Osteoblast (primary cell): ENCODE measurements around the gene CFAP99. TPM values are rescaled to one million over a fixed set of nuclear protein-coding genes. Genes with fewer than 3 reads are reported as not detected.

Experiments
- DNase-seq: peaks from one replicate; pipeline ENCODE4 v3.0.0; 2011; ENCODE audit warnings: low spot score, mixed read lengths; ENCODE audit not compliant: insufficient read length; ENCODE audit errors: missing footprints
- H2AFZ ChIP-seq: 2 replicates; pipeline ENCODE4 v1.6.0; 2011; ENCODE audit warnings: mild to moderate bottlenecking, low read length
- H3K27ac ChIP-seq: 2 replicates; pipeline ENCODE4 v1.5.1; 2011; ENCODE audit warnings: mild to moderate bottlenecking, low read depth, low read length, moderate library complexity
- H3K27me3 ChIP-seq: 2 replicates; pipeline ENCODE4 v1.6.0; 2012; ENCODE audit warnings: mild to moderate bottlenecking, control low read depth, inconsistent platforms, low read length, moderate library complexity; ENCODE audit not compliant: insufficient read depth
- H3K36me3 ChIP-seq: 2 replicates; pipeline ENCODE4 v1.5.1; 2011; ENCODE audit warnings: mild to moderate bottlenecking, low read length, control low read depth, moderate library complexity; ENCODE audit not compliant: insufficient read depth
- H3K4me1 ChIP-seq: 2 replicates; pipeline ENCODE4 v1.5.1; 2011; ENCODE audit warnings: mild to moderate bottlenecking, low read length, control low read depth, moderate library complexity; ENCODE audit not compliant: insufficient read depth
- H3K4me2 ChIP-seq: 2 replicates; pipeline ENCODE4 v1.6.0; 2011; ENCODE audit warnings: mild to moderate bottlenecking, low read length; ENCODE audit not compliant: insufficient read depth
- H3K4me3 ChIP-seq: fragments of 200-600 bp; sonication (generic); 3 replicates; pipeline ENCODE4 v1.5.1; 2012; ENCODE audit warnings: mild to moderate bottlenecking, low read length, inconsistent platforms; ENCODE audit not compliant: insufficient read depth
- H3K79me2 ChIP-seq: 2 replicates; pipeline ENCODE4 v1.6.0; 2012; ENCODE audit warnings: mild to moderate bottlenecking, low read length, control low read depth, inconsistent platforms; ENCODE audit not compliant: insufficient read depth
- H3K9me3 ChIP-seq: 2 replicates; pipeline ENCODE4 v1.5.1; 2011; ENCODE audit warnings: low read depth, low read length, control low read depth
- H4K20me1 ChIP-seq: 2 replicates; pipeline ENCODE4 v1.6.0; 2012; ENCODE audit warnings: mild to moderate bottlenecking, low read length, control low read depth; ENCODE audit not compliant: insufficient read depth
- CTCF ChIP-seq: IDR thresholded peaks from 2 replicates; pipeline ENCODE4 v1.5.1; 2011; ENCODE audit warnings: mild to moderate bottlenecking, low read depth, low read length, moderate library complexity; ENCODE audit errors: extremely low read depth
- total RNA-seq: library from RNA; depleted of rRNA; stranded (reverse); fragments of >200 nt; gene quantifications from 2 replicates; pipeline ENCODE4 v1.2.3, GENCODE V29; 2012

CFAP99 gene
- total RNA-seq, 1 donor: under 0.01 TPM

GRCh38 chr4:2451036-2451520 lies 32.3 kb downstream of the CFAP99 start:
- Histone ChIP-seq H3K27ac (no peak overlapping the region), H3K4me1 (no peaks in the 10 kb centered on the region), H3K9me3 (no peaks in the 10 kb centered on the region), H2AFZ (no peak overlapping the region), H4K20me1 (no peaks in the 10 kb centered on the region), H3K4me2 (no peak overlapping the region), H3K4me3 (no peak overlapping the region), H3K36me3 (no peaks in the 10 kb centered on the region), H3K79me2 (no peaks in the 10 kb centered on the region), H3K27me3 (no peaks in the 10 kb centered on the region)
- DNase-seq: peak; percentile 39
- TF ChIP-seq CTCF: no peak

DNA sequence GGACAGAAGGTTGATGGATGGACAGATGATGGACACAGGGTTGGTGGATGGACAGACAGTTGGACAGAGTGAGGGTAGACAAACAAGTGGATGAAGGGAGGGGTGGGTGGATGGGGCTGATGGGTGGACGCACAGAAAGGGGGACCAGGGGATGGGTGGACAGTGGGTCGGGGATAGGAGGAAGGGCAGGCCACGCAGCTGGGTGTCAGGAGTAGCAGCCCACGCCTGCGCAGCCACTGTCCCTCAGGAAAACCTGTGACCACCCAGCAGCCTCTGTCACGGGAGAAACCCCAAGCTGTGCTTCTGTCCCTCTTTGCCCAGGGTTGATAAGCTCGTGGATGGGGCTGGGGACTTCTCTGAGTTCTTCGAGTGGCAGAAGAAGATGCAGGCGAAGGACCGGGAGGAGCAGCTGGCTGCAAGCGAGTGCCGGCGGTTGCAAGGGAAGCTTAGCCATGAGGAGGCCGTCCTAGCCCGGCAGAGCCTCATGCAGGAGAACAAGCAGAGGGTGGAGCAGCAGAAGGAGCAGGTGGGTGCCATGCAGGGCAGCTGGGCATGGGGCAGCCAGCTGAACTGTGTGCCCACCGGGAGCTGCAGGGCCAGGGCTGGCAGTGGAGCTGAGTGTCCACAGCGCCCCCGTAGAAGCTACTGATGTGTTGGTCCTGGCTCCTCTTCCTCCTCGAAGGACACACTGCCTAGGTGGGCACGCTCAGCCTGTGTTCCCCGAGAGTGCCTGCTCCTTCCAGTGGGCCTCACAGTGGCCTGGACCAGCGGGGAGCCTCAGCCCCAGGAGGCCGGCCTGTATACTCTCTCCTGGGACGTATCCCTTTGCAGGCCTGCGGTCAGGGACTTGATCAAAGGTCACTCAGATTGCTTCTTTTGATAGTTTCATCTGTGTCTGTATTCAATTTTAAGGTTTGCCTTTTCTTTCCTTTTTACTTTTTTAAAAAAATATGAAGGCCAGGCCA lies 33.3 kb downstream of the CFAP99 start:
- no peak overlapping the region for H3K27ac ChIP-seq
- H2AFZ ChIP-seq: no peak overlapping the region
- H3K4me3 ChIP-seq: no peak overlapping the region
- no peaks in the 10 kb centered on the region for H3K27me3 ChIP-seq
- no peaks in the 10 kb centered on the region for H4K20me1 ChIP-seq
- H3K9me3 ChIP-seq: no peaks in the 10 kb centered on the region
- H3K36me3 ChIP-seq: no peaks in the 10 kb centered on the region
- no peak overlapping the region for H3K4me2 ChIP-seq
- no peaks in the 10 kb centered on the region for H3K4me1 ChIP-seq
- no peak for TF ChIP-seq CTCF
- DNase-seq: peak; percentile 73
- H3K79me2 ChIP-seq: no peaks in the 10 kb centered on the region

GRCh38 chr4:2457481-2458295 lies 38.9 kb downstream of the CFAP99 start:
- H3K4me1 ChIP-seq: no peaks in the 10 kb centered on the region
- peak; percentile 71 for DNase-seq

More at GRCh38 chr4:2457481-2458295, 38.9 kb downstream of the CFAP99 start:
- no peak overlapping the region for H3K4me2 ChIP-seq
- H3K27me3 ChIP-seq: no peaks in the 10 kb centered on the region
- no peak overlapping the region for H3K4me3 ChIP-seq
- no peaks in the 10 kb centered on the region for H3K79me2 ChIP-seq
- H2AFZ ChIP-seq: no peak overlapping the region
- no peak for TF ChIP-seq CTCF
- no peaks in the 10 kb centered on the region for H3K9me3 ChIP-seq
- no peaks in the 10 kb centered on the region for H4K20me1 ChIP-seq
- H3K36me3 ChIP-seq: no peaks in the 10 kb centered on the region
- H3K27ac ChIP-seq: no peak overlapping the region
